Natural killer cell treated with Interleukin-12 subunit alpha and Interleukin-12 subunit beta and Interleukin-15 and Interleukin-18, amount 100 ng/mL, for 72 hours (primary cell): ENCODE results near the gene CFAP126. TPM values are rescaled to one million over a fixed set of nuclear protein-coding genes. Genes with fewer than 3 reads are reported as not detected.
"Not testable (repeated sequence)": the region's sequence is repeated elsewhere in the genome, so short reads cannot be mapped to it uniquely, and the experiment has no call there.

Experiments
- ATAC-seq, 2 donors: fragments of 150-1000 bp; cut with Tn5 transposase in 1 of 2; sonication (Bioruptor Pico), chemical (Tn5 transposase) in 1 of 2; 2 replicates each; pipeline ENCODE4 v1.10.0; 2021
- DNase-seq: peaks from one replicate; pipeline ENCODE4 v3.0.0; 2022; ENCODE audit warnings: low spot score
- H3K27ac Mint-ChIP-seq, 2 donors: 1 replicate in 1 of 2; 2 replicates in 1 of 2; pipeline ENCODE4 v1.8.0; 2022; ENCODE audit warnings: mixed read lengths in 2 of 2, mild to moderate bottlenecking in 1 of 2, moderate library complexity in 1 of 2
- H3K27me3 Mint-ChIP-seq, 2 donors: 1 replicate in 1 of 2; 2 replicates in 1 of 2; pipeline ENCODE4 v1.8.0; 2022; ENCODE audit warnings: mixed read lengths in 2 of 2
- H3K36me3 Mint-ChIP-seq: one replicate; pipeline ENCODE4 v1.8.0; 2022; ENCODE audit warnings: mixed read lengths
- H3K4me1 Mint-ChIP-seq, 2 donors: 1 replicate in 1 of 2; 2 replicates in 1 of 2; pipeline ENCODE4 v1.8.0; 2022; ENCODE audit warnings: low read depth in 2 of 2, mixed read lengths in 2 of 2, mild to moderate bottlenecking in 1 of 2
- H3K4me3 Mint-ChIP-seq: one replicate; pipeline ENCODE4 v1.8.0; 2022; ENCODE audit warnings: mixed read lengths
- H3K9me3 Mint-ChIP-seq: 2 replicates; pipeline ENCODE4 v1.8.0; 2022; ENCODE audit warnings: mixed read lengths
- total RNA-seq, 2 donors: library from RNA; stranded (reverse); gene quantifications; one replicate each; pipeline ENCODE4 v1.2.3, GENCODE V29; 2022

CFAP126 gene
- total RNA-seq, 2 donors from 2014 or later = not detected

GRCh38 chr1:161391611-161392010 lies 23.9 kb upstream of the CFAP126 start:
- Mint-ChIP-seq H3K4me1 (peaks cover 21 to 33% of the 10 kb centered on the region in 2 donors), H3K27me3 (no peaks in the 10 kb centered on the region), H3K4me3 (peak overlapping the region; percentile 20), H3K27ac (no peak overlapping the region), H3K9me3 (no peaks in the 10 kb centered on the region), H3K36me3 (no peaks in the 10 kb centered on the region)
- ATAC-seq (no peak), DNase-seq (no peak)

- H3K27ac Mint-ChIP-seq = peak overlapping the region; percentile 80 to 93
Observed at GRCh38 chr1:161391136-161391535, 23.5 kb upstream of the CFAP126 start.

DNA sequence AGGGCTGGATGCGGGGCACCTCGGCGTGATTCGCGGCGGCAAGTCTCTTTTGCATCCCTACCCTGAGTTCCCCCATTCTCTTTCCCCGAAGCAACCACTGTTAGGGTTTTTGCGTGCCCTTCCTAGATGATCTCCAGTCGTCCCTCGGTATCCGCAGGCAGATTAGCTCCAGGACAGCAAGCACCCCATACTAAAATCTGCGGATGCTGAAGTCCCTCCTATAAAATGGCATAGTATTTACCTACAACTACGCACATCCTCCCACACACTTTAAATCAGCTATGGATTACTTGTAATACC lies 22.8 kb upstream of the CFAP126 start:
- H3K4me1 Mint-ChIP-seq = peaks cover 26 to 36% of the 10 kb centered on the region in 2 donors
- H3K36me3 Mint-ChIP-seq = no peaks in the 10 kb centered on the region
- peak overlapping the region; percentile 88 for H3K4me3 Mint-ChIP-seq
- DNase-seq (no peak), ATAC-seq (no peak)
- H3K9me3 Mint-ChIP-seq = no peaks in the 10 kb centered on the region
- no peaks in the 10 kb centered on the region for H3K27me3 Mint-ChIP-seq
- H3K27ac Mint-ChIP-seq = peak overlapping the region; percentile 80 to 93

More at GRCh38 chr1:161391136-161391535, 23.5 kb upstream of the CFAP126 start:
- not testable (repeated sequence) for H3K27me3 Mint-ChIP-seq, H3K36me3 Mint-ChIP-seq, DNase-seq, H3K9me3 Mint-ChIP-seq, ATAC-seq
- Mint-ChIP-seq H3K4me1 (peaks cover 25 to 36% of the 10 kb centered on the region in 2 donors), H3K4me3 (peak overlapping the region; percentile 88)

GRCh38 chr1:161389691-161390558 lies 22.2 kb upstream of the CFAP126 start:
- DNase-seq (peak; percentile 98), ATAC-seq (peak; percentile 97 to 98)
- Mint-ChIP-seq H3K9me3 (no peaks in the 10 kb centered on the region), H3K27ac (peak overlapping the region; percentile 80 to 93), H3K4me3 (peak overlapping the region; percentile 88), H3K36me3 (no peaks in the 10 kb centered on the region), H3K27me3 (no peaks in the 10 kb centered on the region), H3K4me1 (peaks cover 26 to 36% of the 10 kb centered on the region in 2 donors)

DNA sequence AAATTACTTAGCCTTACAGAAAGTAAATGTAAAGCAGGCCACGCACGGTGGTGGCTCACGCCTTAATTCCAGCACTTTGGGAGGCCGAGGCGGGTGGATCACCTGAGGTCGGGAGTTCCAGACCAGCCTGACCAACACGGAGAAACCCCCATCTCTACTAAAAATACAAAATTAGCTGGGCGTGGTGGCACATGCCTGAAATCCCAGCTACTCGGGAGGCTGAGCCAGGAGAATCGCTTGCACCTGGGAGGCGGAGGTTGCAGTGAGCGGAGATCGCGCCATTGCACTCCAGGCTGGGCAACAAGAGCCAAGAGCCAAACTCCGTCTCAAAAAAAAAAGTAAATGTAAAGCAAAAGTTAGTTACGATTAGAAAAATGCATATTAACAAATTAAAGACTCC lies 21.5 kb upstream of the CFAP126 start:
- not testable (repeated sequence) for H3K9me3 Mint-ChIP-seq, H3K36me3 Mint-ChIP-seq, H3K27me3 Mint-ChIP-seq, DNase-seq, ATAC-seq
- Mint-ChIP-seq H3K27ac (peak overlapping the region; percentile 80 to 93), H3K4me1 (peaks cover 26 to 36% of the 10 kb centered on the region in 2 donors), H3K4me3 (peak overlapping the region; percentile 88)

- DNase-seq (no peak), ATAC-seq (no peak)
- peaks cover 26 to 36% of the 10 kb centered on the region in 2 donors for H3K4me1 Mint-ChIP-seq
- no peaks in the 10 kb centered on the region for H3K27me3 Mint-ChIP-seq
- H3K9me3 Mint-ChIP-seq = no peaks in the 10 kb centered on the region
- H3K27ac Mint-ChIP-seq = peak overlapping the region; percentile 80 to 93
- H3K4me3 Mint-ChIP-seq = peak overlapping the region; percentile 88
- H3K36me3 Mint-ChIP-seq = no peaks in the 10 kb centered on the region
Observed at GRCh38 chr1:161388639-161389038, 21.0 kb upstream of the CFAP126 start.

DNA sequence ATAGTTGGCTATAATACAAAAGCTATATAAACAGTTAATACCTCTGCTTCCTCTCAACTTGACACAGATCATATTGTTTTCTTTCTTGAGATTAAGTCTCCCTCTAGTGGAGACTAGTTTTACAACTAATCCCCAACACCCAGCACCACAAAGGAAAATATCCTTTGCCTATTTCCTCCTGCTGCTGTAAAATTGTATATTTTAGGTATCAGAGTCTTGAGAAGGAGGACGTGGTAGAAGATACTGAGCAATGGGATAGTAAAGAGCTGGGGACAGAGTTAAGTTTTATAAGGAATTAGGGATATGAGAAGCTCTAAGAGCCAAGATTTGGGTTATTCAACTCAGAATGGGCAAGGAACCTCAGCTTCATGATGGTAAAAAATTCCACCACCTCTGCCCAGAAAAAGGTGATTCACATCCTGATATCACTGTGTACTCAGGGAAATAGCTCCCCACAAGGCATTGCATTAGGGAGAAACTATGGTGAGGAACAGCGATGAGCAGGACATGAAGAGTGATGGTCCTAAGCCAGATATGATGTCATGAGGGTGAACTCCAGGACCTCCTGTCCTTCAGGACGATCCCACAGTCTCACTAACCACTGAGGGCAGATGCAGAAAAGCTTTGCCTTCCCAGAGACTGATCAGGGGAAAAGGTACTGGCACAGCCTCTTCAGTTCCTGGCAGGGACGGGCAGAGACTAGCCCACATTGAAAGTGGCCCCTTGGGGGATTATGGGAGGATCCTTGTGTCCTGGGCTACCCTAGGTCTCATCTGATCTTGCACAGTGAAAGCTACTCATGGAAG lies 14.7 kb upstream of the CFAP126 start:
- Mint-ChIP-seq H3K27ac (peak overlapping the region in 1 of 2 donors; percentile 4), H3K4me3 (no peak overlapping the region), H3K4me1 (peaks cover 9% of the 10 kb centered on the region in 2 donors), H3K9me3 (no peaks in the 10 kb centered on the region), H3K36me3 (no peaks in the 10 kb centered on the region), H3K27me3 (no peaks in the 10 kb centered on the region)
- no peak for DNase-seq
- peak; percentile 77 to 80 for ATAC-seq

GRCh38 chr1:161381707-161382106 lies 14.0 kb upstream of the CFAP126 start:
- no peak overlapping the region for H3K27ac Mint-ChIP-seq
- H3K27me3 Mint-ChIP-seq = no peaks in the 10 kb centered on the region
- no peaks in the 10 kb centered on the region for H3K36me3 Mint-ChIP-seq
- peaks cover 6% of the 10 kb centered on the region in 2 donors for H3K4me1 Mint-ChIP-seq
- DNase-seq (no peak), ATAC-seq (no peak)
- H3K4me3 Mint-ChIP-seq = no peak overlapping the region
- no peaks in the 10 kb centered on the region for H3K9me3 Mint-ChIP-seq

DNA sequence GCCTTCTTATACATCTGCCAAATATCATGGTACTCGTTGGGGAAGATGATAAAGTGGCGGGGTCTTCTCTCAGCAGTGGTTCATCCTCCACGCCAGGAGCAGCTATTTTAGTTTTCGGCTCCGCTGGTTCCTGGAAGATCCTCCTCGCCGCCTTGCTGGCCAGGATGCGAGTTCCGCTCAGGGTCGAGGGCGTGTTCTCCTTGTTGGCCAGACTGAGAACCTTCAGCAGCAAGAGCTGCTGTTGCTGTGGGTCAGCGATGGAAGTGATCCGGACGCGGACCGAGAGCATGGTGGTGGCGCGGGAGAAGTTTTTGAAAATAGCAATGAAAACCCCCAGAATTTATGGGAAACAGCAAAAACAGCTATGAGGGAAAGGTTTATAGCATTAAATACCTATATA lies 11.4 kb upstream of the CFAP126 start:
- Mint-ChIP-seq H3K9me3 (no peaks in the 10 kb centered on the region), H3K36me3 (no peaks in the 10 kb centered on the region), H3K4me1 (peaks cover 0 to 3% of the 10 kb centered on the region in 2 donors), H3K4me3 (peak overlapping the region; percentile 68), H3K27me3 (no peaks in the 10 kb centered on the region), H3K27ac (no peak overlapping the region)
- ATAC-seq = no peak
- DNase-seq = no peak

DNA sequence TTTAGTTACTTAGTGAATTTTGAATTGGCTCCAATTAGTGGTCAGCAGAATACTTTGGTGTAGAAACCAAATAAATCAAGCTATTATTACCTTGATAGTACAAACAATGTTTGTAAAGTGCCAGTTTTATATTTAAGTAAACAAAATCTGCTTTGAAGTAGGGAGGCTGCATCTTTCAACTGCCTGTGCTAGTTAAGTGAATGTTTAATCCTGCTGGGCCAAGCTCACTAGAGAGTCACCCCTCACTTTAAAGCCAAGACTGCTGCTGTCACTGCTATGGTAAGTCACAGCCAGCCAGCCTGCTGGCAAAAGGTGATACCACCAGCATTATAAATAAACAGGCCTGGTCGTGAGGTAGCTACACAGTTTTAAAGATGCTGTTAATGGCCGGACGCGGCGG lies 10.3 kb upstream of the CFAP126 start:
- ATAC-seq = no peak
- H3K9me3 Mint-ChIP-seq = no peaks in the 10 kb centered on the region
- DNase-seq = no peak
- no peak overlapping the region for H3K4me3 Mint-ChIP-seq
- H3K27ac Mint-ChIP-seq = no peak overlapping the region
- H3K4me1 Mint-ChIP-seq = peaks cover 0 to 3% of the 10 kb centered on the region in 2 donors
- no peaks in the 10 kb centered on the region for H3K27me3 Mint-ChIP-seq
- no peaks in the 10 kb centered on the region for H3K36me3 Mint-ChIP-seq

- ATAC-seq = no peak
- no peaks in the 10 kb centered on the region for H3K36me3 Mint-ChIP-seq
Observed at GRCh38 chr1:161374373-161374772, 6.7 kb upstream of the CFAP126 start.

DNA sequence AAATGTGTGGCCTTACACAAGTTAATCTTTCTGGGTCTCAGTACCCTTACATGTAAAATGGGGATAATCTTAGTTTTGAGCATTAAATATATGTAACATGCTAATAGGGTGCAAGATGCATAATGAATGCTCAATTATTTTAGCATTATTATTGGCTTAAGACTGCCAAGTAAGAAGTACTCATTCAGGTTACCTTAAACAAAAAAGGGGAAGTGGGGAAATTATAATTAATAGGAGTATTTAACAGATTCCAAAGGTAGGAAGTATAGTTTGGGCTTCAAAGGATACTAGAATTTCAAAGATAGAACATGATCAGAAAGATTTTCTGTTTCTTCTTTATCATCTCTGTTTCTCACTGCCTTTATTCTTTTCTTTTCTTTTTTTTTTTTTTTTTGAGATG lies 5.8 kb upstream of the CFAP126 start:
- H3K9me3 Mint-ChIP-seq = no peaks in the 10 kb centered on the region
- DNase-seq (no peak), ATAC-seq (no peak)
- H3K27ac Mint-ChIP-seq = no peak overlapping the region
- H3K36me3 Mint-ChIP-seq = peaks cover under 1% of the 10 kb centered on the region
- no peaks in the 10 kb centered on the region for H3K4me1 Mint-ChIP-seq
- no peaks in the 10 kb centered on the region for H3K27me3 Mint-ChIP-seq
- no peak overlapping the region for H3K4me3 Mint-ChIP-seq

More at GRCh38 chr1:161374373-161374772, 6.7 kb upstream of the CFAP126 start:
- Mint-ChIP-seq H3K27ac (no peak overlapping the region), H3K4me3 (no peak overlapping the region), H3K27me3 (no peaks in the 10 kb centered on the region), H3K4me1 (no peaks in the 10 kb centered on the region), H3K9me3 (no peaks in the 10 kb centered on the region)
- no peak for DNase-seq

DNA sequence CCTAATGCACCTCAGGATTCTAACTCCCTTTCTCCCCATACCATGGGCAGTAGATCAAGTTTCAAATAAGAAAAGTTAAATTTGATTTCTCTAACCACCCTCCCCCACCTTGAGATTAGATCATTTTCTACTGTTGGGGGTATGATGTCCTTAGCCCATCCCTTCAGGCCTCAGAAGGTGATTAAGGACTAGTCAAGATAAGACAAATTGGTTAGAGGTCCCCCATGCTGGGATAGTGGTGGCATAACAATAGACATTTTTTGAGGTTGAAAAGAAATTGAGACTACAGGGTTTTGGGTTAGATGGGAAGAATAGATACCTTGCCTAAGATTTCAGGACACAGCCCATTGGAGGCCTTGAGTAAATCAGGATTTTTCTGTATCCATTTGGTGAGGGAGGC lies 2.5 kb downstream of the CFAP126 start:
- Mint-ChIP-seq H3K4me3 (no peak overlapping the region), H3K9me3 (no peaks in the 10 kb centered on the region), H3K27me3 (no peaks in the 10 kb centered on the region), H3K4me1 (peaks cover 7 to 9% of the 10 kb centered on the region in 2 donors), H3K27ac (peak overlapping the region in 1 of 2 donors; percentile 65), H3K36me3 (peaks cover 13% of the 10 kb centered on the region)
- DNase-seq (no peak), ATAC-seq (no peak)

GRCh38 chr1:161364332-161364731 lies 3.3 kb downstream of the CFAP126 start:
- H3K27ac Mint-ChIP-seq = peak overlapping the region in 1 of 2 donors; percentile 65
- peaks cover 14 to 15% of the 10 kb centered on the region in 2 donors for H3K4me1 Mint-ChIP-seq
- peaks cover 13% of the 10 kb centered on the region for H3K36me3 Mint-ChIP-seq
- H3K27me3 Mint-ChIP-seq = no peaks in the 10 kb centered on the region
- no peak overlapping the region for H3K4me3 Mint-ChIP-seq
- H3K9me3 Mint-ChIP-seq = no peaks in the 10 kb centered on the region
- DNase-seq = no peak
- no peak for ATAC-seq
